B cell (primary cell): ENCODE results near the gene CACNA2D3.

Experiments
- CTCF ChIP-seq: fragments of 200-600 bp; IDR thresholded peaks from one replicate; pipeline ENCODE4 v1.8.0; 2022; ENCODE audit warnings: antibody characterized with exemption, mild to moderate bottlenecking
- EZH2 ChIP-seq: IDR thresholded peaks from 2 replicates; pipeline ENCODE4 v1.6.1; 2012; ENCODE audit warnings: borderline replicate concordance, low read depth, mild to moderate bottlenecking, moderate library complexity, low read length; ENCODE audit not compliant: insufficient read depth, poor library complexity, severe bottlenecking

- TF ChIP-seq CTCF (no peak), EZH2 (no peak)
These were observed 255.8 kb downstream of the CACNA2D3 start for GRCh38 chr3:54378184-54378583.
